ENCODE data around the gene TTLL11.

TTLL11 gene

GRCh38 chr9:121955649-121956048 lies 137.5 kb downstream of the TTLL11 start:
- DNase-seq: no peak

DNA sequence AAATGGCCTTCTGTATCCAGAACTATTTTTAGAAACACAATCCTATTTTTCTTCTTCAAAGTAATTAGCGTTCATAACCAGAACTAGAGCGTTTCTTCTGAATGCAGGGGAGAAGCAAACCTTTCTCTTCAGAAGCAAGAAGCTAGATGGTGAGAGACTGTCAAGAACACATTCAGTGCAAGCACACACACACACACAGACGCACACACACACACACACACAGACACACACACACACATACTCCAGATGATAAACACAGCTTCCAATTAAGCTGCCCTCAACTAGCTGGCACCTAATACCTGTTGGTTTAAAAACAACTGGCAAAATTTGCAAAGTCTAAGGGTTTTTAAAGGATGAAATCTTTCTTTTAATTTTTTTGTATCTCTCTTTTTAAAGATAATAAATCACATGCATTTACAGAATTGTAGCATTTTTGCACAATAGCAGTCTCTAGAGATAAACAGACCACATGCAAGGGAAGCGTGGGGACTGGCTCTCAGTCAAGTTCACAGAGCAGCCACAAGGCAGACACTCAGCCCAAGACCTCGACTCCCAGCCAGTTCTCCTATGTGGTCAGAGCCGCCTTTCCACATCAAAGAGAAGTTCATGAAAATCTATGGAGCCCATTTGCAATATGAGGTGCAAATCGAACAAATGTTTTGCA lies 138.5 kb downstream of the TTLL11 start:
- no peak for DNase-seq

- DNase-seq: no peak
These were observed 140.5 kb downstream of the TTLL11 start for GRCh38 chr9:121952611-121953010.

GRCh38 chr9:121950866-121951265 lies 142.2 kb downstream of the TTLL11 start:
- no peak for DNase-seq

GRCh38 chr9:121950441-121950840 lies 142.7 kb downstream of the TTLL11 start:
- no peak for DNase-seq

DNA sequence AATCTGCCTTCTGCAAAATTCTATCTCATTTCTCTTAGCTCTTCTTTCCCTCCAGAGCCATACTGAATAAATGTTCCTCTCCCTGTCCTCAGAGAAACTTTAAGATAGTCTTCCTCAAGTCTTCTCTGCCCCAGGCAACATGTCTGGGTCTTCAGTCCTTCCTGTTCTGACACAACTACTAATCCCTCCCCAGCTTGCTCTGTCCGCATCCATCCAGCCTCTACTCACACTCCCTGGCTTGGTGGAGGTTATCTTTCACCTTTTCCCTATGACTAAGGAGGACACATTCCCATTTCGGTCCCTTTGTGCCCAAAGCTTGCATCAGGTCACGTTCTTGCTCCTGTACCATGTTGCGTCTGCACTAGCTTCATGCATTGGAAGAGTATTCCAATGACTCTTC lies 143.3 kb downstream of the TTLL11 start:
- no peak for DNase-seq

- DNase-seq: no peak
These were observed 143.7 kb downstream of the TTLL11 start for GRCh38 chr9:121949364-121949763.

DNA sequence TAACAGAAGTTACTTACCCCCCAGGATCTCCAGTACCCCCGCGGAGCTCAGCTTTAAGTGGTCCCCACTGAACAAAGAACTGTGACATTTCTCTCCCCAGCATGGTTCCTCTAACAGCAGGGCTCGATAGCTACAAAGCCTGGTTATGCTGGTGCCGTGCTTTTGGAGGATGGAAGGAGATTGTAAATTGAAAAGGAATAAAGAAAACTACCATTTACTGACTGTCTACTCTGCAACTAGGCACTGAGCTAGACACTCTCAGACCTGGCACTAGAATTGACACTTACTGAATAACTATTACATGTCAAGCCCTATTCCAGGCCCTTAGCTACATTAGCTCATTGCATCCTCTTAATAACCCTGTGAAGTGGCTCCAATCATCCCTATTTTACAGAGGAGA lies 145.3 kb downstream of the TTLL11 start:
- no peak for DNase-seq

DNA sequence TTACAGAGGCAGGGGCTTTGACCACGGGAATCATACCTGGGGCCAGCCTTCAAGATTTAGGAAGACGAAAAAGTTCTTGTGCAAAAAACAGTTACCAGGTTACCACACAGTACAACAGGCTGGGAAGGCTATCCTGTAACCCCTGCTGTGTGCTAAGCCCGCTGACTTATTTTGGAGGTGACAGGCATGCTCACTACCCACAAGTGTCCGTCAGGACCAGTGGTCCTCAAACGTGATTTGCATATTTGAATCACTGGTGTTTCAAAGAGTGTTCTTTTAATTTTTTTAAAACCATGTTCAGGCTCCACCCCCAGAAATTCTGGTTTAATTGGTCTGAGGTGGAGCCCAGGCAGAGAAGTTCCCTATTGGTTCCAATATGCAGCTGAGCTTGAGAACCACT lies 146.6 kb downstream of the TTLL11 start:
- DNase-seq: no peak

GRCh38 chr9:121945849-121946248 lies 147.3 kb downstream of the TTLL11 start:
- DNase-seq: no peak

GRCh38 chr9:121945281-121945680 lies 147.8 kb downstream of the TTLL11 start:
- no peak for DNase-seq

- no peak for DNase-seq
These were observed 148.4 kb downstream of the TTLL11 start for GRCh38 chr9:121944711-121945191.

DNA sequence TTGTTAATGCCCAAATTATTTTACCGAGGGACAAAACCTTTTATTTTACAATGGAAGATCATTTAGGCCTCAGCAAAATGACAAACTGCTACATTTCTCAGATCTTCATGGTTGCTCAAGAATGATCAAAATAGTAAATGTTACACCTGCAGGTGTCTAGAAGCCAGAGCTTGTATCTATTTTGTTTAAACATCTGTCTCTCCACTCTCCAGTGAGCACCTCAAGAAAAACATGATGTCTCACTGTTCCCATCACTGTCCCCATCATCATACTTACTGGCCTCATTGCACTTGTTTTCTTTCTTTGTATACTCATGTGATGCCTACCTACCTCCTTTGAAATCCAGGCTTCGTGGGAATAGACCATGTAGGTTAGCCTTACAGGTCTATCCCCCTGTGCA lies 149.6 kb downstream of the TTLL11 start:
- no peak for DNase-seq

DNA sequence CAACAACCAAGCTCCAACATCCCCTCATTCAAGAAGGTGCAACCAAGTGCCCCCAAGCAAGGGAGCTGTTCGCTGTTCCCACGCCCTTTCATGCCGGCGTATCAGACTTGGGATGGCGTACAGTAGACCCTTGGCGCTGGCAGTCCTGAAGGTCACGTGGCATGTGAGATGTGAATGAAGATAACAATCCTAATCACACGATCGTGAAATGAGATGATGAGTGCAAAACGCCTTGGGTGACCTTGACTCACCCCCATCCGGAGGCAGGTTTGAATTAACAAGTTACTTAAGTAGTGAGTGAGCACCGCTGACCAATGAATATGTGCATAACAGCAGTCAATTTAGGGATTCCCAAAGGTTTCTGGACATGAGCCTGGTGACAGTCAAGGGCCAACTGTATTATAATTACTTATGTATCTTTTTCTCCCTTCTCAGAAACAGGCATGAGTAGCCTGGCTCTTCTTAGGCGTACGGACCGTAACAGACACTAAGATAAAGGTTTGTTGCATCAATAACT lies 150.2 kb downstream of the TTLL11 start:
- DNase-seq: no peak

GRCh38 chr9:121942313-121942712 lies 150.8 kb downstream of the TTLL11 start:
- no peak for DNase-seq

DNA sequence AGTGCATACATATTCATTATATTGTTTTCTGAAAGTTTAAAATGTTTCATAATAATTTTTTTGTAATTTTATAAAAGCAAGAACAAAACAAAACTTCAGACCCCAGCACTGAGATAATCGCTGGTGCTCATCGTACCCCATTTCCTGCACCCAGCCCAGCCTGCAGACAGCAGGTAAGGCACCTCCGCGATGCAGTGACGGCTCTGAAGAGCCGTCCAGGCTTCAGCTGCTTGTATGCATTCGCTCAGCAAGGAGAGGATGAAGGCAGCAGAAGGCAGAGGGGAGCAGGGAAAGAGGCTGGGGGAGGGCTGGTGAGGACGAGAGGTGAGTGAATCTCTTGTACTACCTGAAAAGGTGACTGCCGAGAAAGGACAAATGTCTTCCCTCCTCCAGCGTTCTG lies 153.5 kb downstream of the TTLL11 start:
- DNase-seq: no peak

DNA sequence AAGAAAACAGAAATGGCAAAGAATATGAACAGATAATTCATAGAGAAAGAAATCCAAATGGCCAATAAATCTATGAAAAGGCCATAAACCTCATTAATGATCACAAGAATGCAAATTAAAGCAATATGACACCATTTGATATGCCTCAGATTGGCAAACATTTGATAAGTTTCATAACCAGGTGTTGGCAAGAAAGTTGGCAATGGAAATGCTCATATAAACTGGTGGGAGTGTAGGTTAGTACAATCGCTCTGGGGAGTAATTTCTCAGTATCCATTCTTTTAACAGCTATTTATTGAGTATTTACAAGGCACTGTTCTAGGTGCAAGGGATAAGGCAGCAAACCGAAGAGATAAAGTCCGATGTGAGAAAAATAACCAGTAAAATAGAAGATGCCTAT lies 154.5 kb downstream of the TTLL11 start:
- no peak for DNase-seq

DNA sequence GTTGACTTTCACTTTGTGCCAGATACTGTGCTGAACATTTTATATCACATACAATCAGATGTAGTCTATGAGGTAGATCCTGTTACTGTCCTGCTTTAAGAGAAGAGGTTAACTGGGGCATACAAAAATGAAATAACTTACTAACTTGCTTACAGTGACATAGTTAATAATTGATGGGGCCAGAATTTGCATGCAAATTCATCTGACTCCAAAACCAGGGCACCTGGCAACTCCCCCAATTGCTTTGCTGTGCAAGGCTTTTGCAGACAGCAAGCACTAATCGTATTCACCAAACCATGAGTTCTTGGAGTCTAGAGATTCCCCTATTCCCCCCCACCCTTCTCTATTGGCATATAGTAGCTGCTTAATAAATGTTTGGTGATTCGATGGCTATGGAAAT lies 155.9 kb downstream of the TTLL11 start:
- no peak for DNase-seq

- DNase-seq: no peak
These were observed 157.4 kb downstream of the TTLL11 start for GRCh38 chr9:121935739-121936138.

- DNase-seq: no peak
These were observed 162.2 kb downstream of the TTLL11 start for GRCh38 chr9:121930956-121931355.

GRCh38 chr9:121929893-121930875 lies 162.9 kb downstream of the TTLL11 start:
- DNase-seq: no peak

GRCh38 chr9:121927636-121928035 lies 165.5 kb downstream of the TTLL11 start:
- no peak for DNase-seq

GRCh38 chr9:121927081-121927480 lies 166.0 kb downstream of the TTLL11 start:
- DNase-seq: no peak

GRCh38 chr9:121926351-121926801 lies 166.7 kb downstream of the TTLL11 start:
- no peak for DNase-seq

Measured in activated gamma-delta T cell (primary cell).